Prostate gland (tissue), 2 donors: ENCODE results near the gene BMP2K.
A peak's percentile ranks its signal among the peaks of the same experiment; 100 is the strongest.

Experiments used
- CTCF ChIP-seq, 4 experiments: fragments of 200-600 bp in 2 of 4; fragments of 450-650 bp in 2 of 4; sonication (generic) in 2 of 4; IDR thresholded peaks; 1 replicate in 3 of 4; 2 replicates in 1 of 4; pipeline ENCODE4 v1.5.1; 2016 to 2019; ENCODE audit warnings: antibody characterized with exemption in 4 of 4, mild to moderate bottlenecking in 2 of 4, moderate library complexity in 2 of 4
- POLR2A ChIP-seq: fragments of 450-650 bp; IDR thresholded peaks from one replicate; pipeline ENCODE4 v1.6.1; 2016; ENCODE audit warnings: antibody characterized with exemption, mild to moderate bottlenecking
- POLR2AphosphoS5 ChIP-seq: sonication (generic); formaldehyde crosslinking; IDR thresholded peaks from one replicate; pipeline ENCODE4 v1.6.1; 2017; ENCODE audit warnings: antibody characterized with exemption

- TF ChIP-seq CTCF (IDR thresholded peaks at IDR 0.05), result peak in 2 of 4 experiments; percentile 0 to 4
- no peak for TF ChIP-seq POLR2A
- TF ChIP-seq POLR2AphosphoS5, result peak; percentile 20
Observed at GRCh38 chr4:78775303-78776078, 659 bp upstream of the BMP2K start.
